MM.1S (cell line): Measurements from ENCODE around the gene WDR45B.
"Not testable (repeated sequence)": the region's sequence is repeated elsewhere in the genome, so short reads cannot be mapped to it uniquely, and the experiment has no call there.

Source experiments
- DNase-seq: peaks from one replicate; pipeline ENCODE4 v3.0.0-alpha.2; 2015
- H2AFZ ChIP-seq: fragments of 300-600 bp; sonication (generic); 2 replicates; pipeline ENCODE4 v1.6.0; 2016; ENCODE audit warnings: antibody characterized with exemption, low read length
- H3F3A ChIP-seq: fragments of 300-600 bp; sonication (generic); 2 replicates; pipeline ENCODE4 v1.6.1; 2016; ENCODE audit warnings: mild to moderate bottlenecking, antibody characterized with exemption, low read length, moderate library complexity, mixed read lengths; ENCODE audit not compliant: insufficient read depth
- H3K27ac ChIP-seq: fragments of 300-600 bp; sonication (generic); 2 replicates; pipeline ENCODE4 v1.5.1; 2016; ENCODE audit warnings: mild to moderate bottlenecking, low read length
- H3K27me3 ChIP-seq: fragments of 300-600 bp; sonication (generic); replicated peaks from 2 replicates; pipeline ENCODE4 v1.6.0; 2016; ENCODE audit warnings: low read length; ENCODE audit not compliant: insufficient read depth
- H3K36me3 ChIP-seq: fragments of 300-600 bp; sonication (generic); replicated peaks from 2 replicates; pipeline ENCODE4 v1.6.1; 2016; ENCODE audit warnings: mild to moderate bottlenecking, low read length, mixed read lengths; ENCODE audit not compliant: insufficient read depth
- H3K4me1 ChIP-seq: fragments of 300-600 bp; sonication (generic); 2 replicates; pipeline ENCODE4 v1.6.1; 2016; ENCODE audit warnings: low read length, mixed read lengths
- H3K4me2 ChIP-seq: fragments of 300-600 bp; sonication (generic); 2 replicates; pipeline ENCODE4 v1.6.0; 2016; ENCODE audit warnings: low read depth, low read length
- H3K4me3 ChIP-seq: fragments of 300-600 bp; sonication (generic); 2 replicates; pipeline ENCODE4 v1.5.1; 2016; ENCODE audit warnings: low read length, mixed read lengths
- H3K79me2 ChIP-seq: fragments of 300-600 bp; sonication (generic); 2 replicates; pipeline ENCODE4 v1.6.1; 2016; ENCODE audit warnings: mixed run types, low read length, mixed read lengths
- H3K9ac ChIP-seq: fragments of 300-600 bp; sonication (generic); 2 replicates; pipeline ENCODE4 v1.6.1; 2016; ENCODE audit warnings: low read length, mixed read lengths
- H3K9me2 ChIP-seq: fragments of 300-600 bp; sonication (generic); replicated peaks from 2 replicates; pipeline ENCODE4 v1.6.1; 2016; ENCODE audit warnings: mild to moderate bottlenecking, low read length, mixed read lengths; ENCODE audit not compliant: insufficient read depth
- H3K9me3 ChIP-seq: fragments of 300-600 bp; sonication (generic); replicated peaks from 2 replicates; pipeline ENCODE4 v1.6.1; 2016; ENCODE audit warnings: mild to moderate bottlenecking, low read length, mixed read lengths; ENCODE audit not compliant: insufficient read depth
- H4K20me1 ChIP-seq: fragments of 300-600 bp; sonication (generic); 2 replicates; pipeline ENCODE4 v1.6.1; 2016; ENCODE audit warnings: mild to moderate bottlenecking, low read length, moderate library complexity, mixed read lengths; ENCODE audit not compliant: insufficient read depth
- CTCF ChIP-seq: fragments of 300-600 bp; sonication (generic); IDR thresholded peaks from 2 replicates; pipeline ENCODE4 v1.5.1; 2016; ENCODE audit warnings: antibody characterized with exemption, low read length, mixed read lengths
- EZH2 ChIP-seq: fragments of 300-600 bp; sonication (generic); optimal IDR thresholded peaks from 2 replicates; pipeline ENCODE3; 2017; ENCODE audit warnings: low read depth, mild to moderate bottlenecking, antibody characterized with exemption, low read length, mixed read lengths
- EZH2phosphoT487 ChIP-seq: fragments of 300-600 bp; sonication (generic); IDR thresholded peaks from 2 replicates; pipeline ENCODE4 v1.6.1; 2018; ENCODE audit warnings: antibody characterized with exemption, low read length

The WDR45B gene

GRCh38 chr17:82582709-82583108 is 65.5 kb downstream of the WDR45B start:
- Histone ChIP-seq H3K27me3 (no peaks in the 10 kb centered on the region), H4K20me1 (0 out of 2 replicates have a peak, but pooled peaks cover 5% of the 10 kb centered on the region), H3F3A (no peaks in the 10 kb centered on the region), H3K4me3 (no peak overlapping the region), H3K9ac (no peak overlapping the region), H2AFZ (no peak overlapping the region), H3K4me2 (no peak overlapping the region), H3K4me1 (no peaks in the 10 kb centered on the region), H3K9me2 (no peaks in the 10 kb centered on the region), H3K27ac (no peak overlapping the region), H3K36me3 (peaks cover 14% of the 10 kb centered on the region; the same call in 1 of the 2 replicates), H3K9me3 (no peaks in the 10 kb centered on the region), H3K79me2 (peaks cover 58% of the 10 kb centered on the region)
- TF ChIP-seq EZH2phosphoT487, result no peak
- no peak for TF ChIP-seq EZH2
- no peak for TF ChIP-seq CTCF
- DNase-seq, result no peak

- no peak for DNase-seq
- Histone ChIP-seq H3K9me3 (no peaks in the 10 kb centered on the region), H3K4me3 (no peak overlapping the region), H3K9ac (no peak overlapping the region), H3K4me1 (no peaks in the 10 kb centered on the region), H3F3A (no peaks in the 10 kb centered on the region), H3K4me2 (no peak overlapping the region), H3K9me2 (no peaks in the 10 kb centered on the region), H3K79me2 (peaks cover 62% of the 10 kb centered on the region), H2AFZ (no peak overlapping the region), H3K36me3 (peaks cover 14% of the 10 kb centered on the region; the same call in 1 of the 2 replicates), H4K20me1 (0 out of 2 replicates have a peak, but pooled peaks cover 5% of the 10 kb centered on the region), H3K27me3 (no peaks in the 10 kb centered on the region), H3K27ac (no peak overlapping the region)
- TF ChIP-seq CTCF (no peak), EZH2phosphoT487 (no peak), EZH2 (no peak)
These were observed 66.0 kb downstream of the WDR45B start for GRCh38 chr17:82582213-82582612.

GRCh38 chr17:82579969-82580368 is 68.3 kb downstream of the WDR45B start:
- H3K27ac ChIP-seq, result not testable (repeated sequence)

GRCh38 chr17:82577300-82577699 is 70.9 kb downstream of the WDR45B start:
- Histone ChIP-seq H3K36me3 (0 out of 2 replicates have a peak, but pooled peaks cover 10% of the 10 kb centered on the region), H3K9me2 (no peaks in the 10 kb centered on the region), H4K20me1 (peaks cover 5% of the 10 kb centered on the region; the same call in 1 of the 2 replicates), H3K79me2 (peaks cover 77% of the 10 kb centered on the region), H2AFZ (no peak overlapping the region), H3K27ac (no peak overlapping the region), H3K4me1 (no peaks in the 10 kb centered on the region), H3K4me3 (no peak overlapping the region), H3F3A (no peaks in the 10 kb centered on the region), H3K27me3 (no peaks in the 10 kb centered on the region), H3K4me2 (no peak overlapping the region), H3K9me3 (no peaks in the 10 kb centered on the region), H3K9ac (no peak overlapping the region)
- DNase-seq, result no peak
- TF ChIP-seq EZH2phosphoT487 (no peak), CTCF (no peak)

More at GRCh38 chr17:82579969-82580368, 68.3 kb downstream of the WDR45B start:
- not testable (repeated sequence) for H3F3A ChIP-seq, H4K20me1 ChIP-seq, H3K4me2 ChIP-seq, H3K4me3 ChIP-seq, H3K9ac ChIP-seq, H3K9me2 ChIP-seq, DNase-seq, H2AFZ ChIP-seq, H3K4me1 ChIP-seq, H3K9me3 ChIP-seq, H3K27me3 ChIP-seq
- Histone ChIP-seq H3K36me3 (peaks cover 12% of the 10 kb centered on the region; the same call in 1 of the 2 replicates), H3K79me2 (peaks cover 75% of the 10 kb centered on the region)

- H3K79me2 ChIP-seq, result peaks cover 79% of the 10 kb centered on the region
- not testable (repeated sequence) for H3K9me2 ChIP-seq
These were observed 72.5 kb downstream of the WDR45B start for GRCh38 chr17:82575581-82576221.

More at GRCh38 chr17:82575581-82576221, 72.5 kb downstream of the WDR45B start:
- not testable (repeated sequence) for H3K4me2 ChIP-seq, H2AFZ ChIP-seq, H3K36me3 ChIP-seq, DNase-seq, H3F3A ChIP-seq, H3K27ac ChIP-seq, H3K9ac ChIP-seq, H4K20me1 ChIP-seq, H3K4me1 ChIP-seq, H3K4me3 ChIP-seq, H3K27me3 ChIP-seq, H3K9me3 ChIP-seq
